SK-N-SH (cell line): ENCODE measurements around the gene EOLA1.
A peak's percentile ranks its signal among the peaks of the same experiment; 100 is the strongest.

Experiments used
- CHD2 ChIP-seq: fragments of 150-350 bp; IDR thresholded peaks from 2 replicates; pipeline ENCODE4 v1.6.1; 2018; ENCODE audit warnings: low read length; ENCODE audit not compliant: partially characterized antibody
- EZH2phosphoT487 ChIP-seq: fragments of 200-600 bp; sonication (generic); IDR thresholded peaks from 2 replicates; pipeline ENCODE4 v1.6.1; 2017; ENCODE audit warnings: low read depth, mixed run types, mild to moderate bottlenecking, antibody characterized with exemption, moderate library complexity, borderline replicate concordance
- GATA2 ChIP-seq: sonication (generic); formaldehyde crosslinking; IDR thresholded peaks from 2 replicates; pipeline ENCODE4 v1.5.0; 2020; ENCODE audit warnings: mild to moderate bottlenecking, missing genetic modification reagents
- MEF2A ChIP-seq: IDR thresholded peaks from 2 replicates; pipeline ENCODE4 v1.4.0; 2012; ENCODE audit warnings: low read depth, borderline replicate concordance
- MXI1 ChIP-seq: IDR thresholded peaks from 2 replicates; pipeline ENCODE4 v1.6.1; 2012; ENCODE audit warnings: mild to moderate bottlenecking, low read depth, low read length, improper control_type of control experiment
- POLR2AphosphoS5 ChIP-seq: IDR thresholded peaks from 2 replicates; pipeline ENCODE4 v1.6.1; 2012; ENCODE audit warnings: low read depth, low read length
- RAD21 ChIP-seq: IDR thresholded peaks from 2 replicates; pipeline ENCODE4 v1.6.1; 2012; ENCODE audit warnings: mild to moderate bottlenecking, low read length
- SIN3A ChIP-seq: IDR thresholded peaks from 2 replicates; pipeline ENCODE4 v1.6.1; 2012; ENCODE audit warnings: low read depth, mild to moderate bottlenecking, low read length, moderate library complexity, borderline replicate concordance
- SMC3 ChIP-seq: IDR thresholded peaks from 2 replicates; pipeline ENCODE4 v1.6.1; 2012; ENCODE audit warnings: low read depth, low read length, improper control_type of control experiment
- TCF12 ChIP-seq: IDR thresholded peaks from 2 replicates; pipeline ENCODE4 v1.4.0; 2012
- TF ChIP-seq, protein P1 (sequence below): IDR thresholded peaks from 2 replicates; pipeline ENCODE4; 2012
- TF ChIP-seq, protein P2 (sequence below): fragments of 200-600 bp; sonication (generic); IDR thresholded peaks from 2 replicates; pipeline ENCODE4 v1.6.1; 2017; ENCODE audit warnings: antibody characterized with exemption, mild to moderate bottlenecking, moderate library complexity
- TF ChIP-seq, protein P3 (sequence below): IDR thresholded peaks from 2 replicates; pipeline ENCODE4 v1.4.0; 2012; ENCODE audit warnings: low read depth

DNA sequence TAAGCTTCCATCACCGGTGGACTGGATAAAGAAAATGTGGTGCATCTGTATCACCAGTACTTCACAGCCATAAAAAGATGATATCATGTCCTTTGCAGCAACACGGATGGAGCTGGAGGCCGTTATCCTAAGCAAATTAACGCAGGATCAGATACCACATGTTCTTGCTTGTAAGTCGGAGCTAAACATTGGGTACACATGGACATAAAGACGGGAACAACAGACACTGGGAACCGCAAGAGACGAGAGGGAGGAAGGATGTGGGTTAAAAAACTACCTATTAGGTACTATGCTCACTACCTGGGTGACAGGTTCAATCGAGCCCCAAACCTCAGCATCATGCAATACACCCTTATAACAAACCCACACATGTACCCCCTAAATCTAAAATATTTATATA is 19.4 kb upstream of the EOLA1 start:
- TF ChIP-seq, protein P1, sequence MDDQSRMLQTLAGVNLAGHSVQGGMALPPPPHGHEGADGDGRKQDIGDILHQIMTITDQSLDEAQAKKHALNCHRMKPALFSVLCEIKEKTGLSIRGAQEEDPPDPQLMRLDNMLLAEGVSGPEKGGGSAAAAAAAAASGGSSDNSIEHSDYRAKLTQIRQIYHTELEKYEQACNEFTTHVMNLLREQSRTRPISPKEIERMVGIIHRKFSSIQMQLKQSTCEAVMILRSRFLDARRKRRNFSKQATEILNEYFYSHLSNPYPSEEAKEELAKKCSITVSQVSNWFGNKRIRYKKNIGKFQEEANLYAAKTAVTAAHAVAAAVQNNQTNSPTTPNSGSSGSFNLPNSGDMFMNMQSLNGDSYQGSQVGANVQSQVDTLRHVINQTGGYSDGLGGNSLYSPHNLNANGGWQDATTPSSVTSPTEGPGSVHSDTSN = no peak
- TF ChIP-seq, protein P2, sequence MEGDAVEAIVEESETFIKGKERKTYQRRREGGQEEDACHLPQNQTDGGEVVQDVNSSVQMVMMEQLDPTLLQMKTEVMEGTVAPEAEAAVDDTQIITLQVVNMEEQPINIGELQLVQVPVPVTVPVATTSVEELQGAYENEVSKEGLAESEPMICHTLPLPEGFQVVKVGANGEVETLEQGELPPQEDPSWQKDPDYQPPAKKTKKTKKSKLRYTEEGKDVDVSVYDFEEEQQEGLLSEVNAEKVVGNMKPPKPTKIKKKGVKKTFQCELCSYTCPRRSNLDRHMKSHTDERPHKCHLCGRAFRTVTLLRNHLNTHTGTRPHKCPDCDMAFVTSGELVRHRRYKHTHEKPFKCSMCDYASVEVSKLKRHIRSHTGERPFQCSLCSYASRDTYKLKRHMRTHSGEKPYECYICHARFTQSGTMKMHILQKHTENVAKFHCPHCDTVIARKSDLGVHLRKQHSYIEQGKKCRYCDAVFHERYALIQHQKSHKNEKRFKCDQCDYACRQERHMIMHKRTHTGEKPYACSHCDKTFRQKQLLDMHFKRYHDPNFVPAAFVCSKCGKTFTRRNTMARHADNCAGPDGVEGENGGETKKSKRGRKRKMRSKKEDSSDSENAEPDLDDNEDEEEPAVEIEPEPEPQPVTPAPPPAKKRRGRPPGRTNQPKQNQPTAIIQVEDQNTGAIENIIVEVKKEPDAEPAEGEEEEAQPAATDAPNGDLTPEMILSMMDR = no peak
- TF ChIP-seq TCF12 (no peak), POLR2AphosphoS5 (no peak), MEF2A (no peak), EZH2phosphoT487 (no peak), GATA2 (CRISPR knock-in tag) (peak; percentile 89), CHD2 (no peak), SIN3A (no peak), SMC3 (no peak), RAD21 (no peak), MXI1 (peak; percentile 56; the same call in 1 of the 2 replicates)
- TF ChIP-seq, protein P3, sequence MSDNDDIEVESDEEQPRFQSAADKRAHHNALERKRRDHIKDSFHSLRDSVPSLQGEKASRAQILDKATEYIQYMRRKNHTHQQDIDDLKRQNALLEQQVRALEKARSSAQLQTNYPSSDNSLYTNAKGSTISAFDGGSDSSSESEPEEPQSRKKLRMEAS = no peak
